Hepatocyte (in vitro differentiated cells): ENCODE results near the gene NOP53. TPM values are rescaled to one million over a fixed set of nuclear protein-coding genes. Genes with fewer than 3 reads are reported as not detected.
"Not testable (repeated sequence)": the region's sequence is repeated elsewhere in the genome, so short reads cannot be mapped to it uniquely, and the experiment has no call there.

Source experiments
- DNase-seq: peaks from one replicate; pipeline ENCODE4 v3.0.0-alpha.2; 2016; ENCODE audit warnings: low spot score
- H2AFZ ChIP-seq: fragments of 200-600 bp; sonication (generic); 2 replicates; pipeline ENCODE4 v1.6.0; 2016; ENCODE audit warnings: antibody characterized with exemption, mild to moderate bottlenecking
- H3K27ac ChIP-seq: fragments of 200-600 bp; sonication (generic); 2 replicates; pipeline ENCODE4 v1.5.1; 2016; ENCODE audit warnings: mild to moderate bottlenecking
- H3K27me3 ChIP-seq: fragments of 200-600 bp; sonication (generic); 2 replicates; pipeline ENCODE4 v1.6.1; 2016
- H3K36me3 ChIP-seq: fragments of 200-600 bp; sonication (generic); replicated peaks from 2 replicates; pipeline ENCODE4 v1.5.1; 2016; ENCODE audit warnings: low read depth; ENCODE audit not compliant: insufficient read depth
- H3K4me1 ChIP-seq: fragments of 200-600 bp; sonication (generic); 2 replicates; pipeline ENCODE4 v1.5.1; 2016; ENCODE audit warnings: mild to moderate bottlenecking, moderate library complexity; ENCODE audit not compliant: insufficient read depth
- H3K4me2 ChIP-seq: fragments of 200-600 bp; sonication (generic); 2 replicates; pipeline ENCODE4 v1.6.0; 2016
- H3K4me3 ChIP-seq: fragments of 200-600 bp; sonication (generic); 2 replicates; pipeline ENCODE4 v1.5.1; 2016; ENCODE audit warnings: mild to moderate bottlenecking
- H3K79me2 ChIP-seq: fragments of 200-600 bp; sonication (generic); 2 replicates; pipeline ENCODE4 v1.6.0; 2017; ENCODE audit warnings: mild to moderate bottlenecking
- H3K9me2 ChIP-seq: fragments of 200-600 bp; sonication (generic); replicated peaks from 2 replicates; pipeline ENCODE4 v1.6.0; 2017; ENCODE audit warnings: mild to moderate bottlenecking; ENCODE audit not compliant: insufficient read depth
- H3K9me3 ChIP-seq: fragments of 200-600 bp; sonication (generic); 2 replicates; pipeline ENCODE4 v1.5.1; 2016; ENCODE audit warnings: low read depth, mild to moderate bottlenecking
- H4K20me1 ChIP-seq: fragments of 200-600 bp; sonication (generic); 2 replicates; pipeline ENCODE4 v1.6.0; 2016; ENCODE audit warnings: mild to moderate bottlenecking; ENCODE audit not compliant: insufficient read depth, poor library complexity, severe bottlenecking
- CTCF ChIP-seq: fragments of 200-600 bp; sonication (generic); IDR thresholded peaks from 2 replicates; pipeline ENCODE4 v1.5.1; 2016; ENCODE audit warnings: antibody characterized with exemption, mild to moderate bottlenecking; ENCODE audit not compliant: poor library complexity
- EZH2 ChIP-seq: fragments of 200-600 bp; sonication (generic); IDR thresholded peaks from 2 replicates; pipeline ENCODE4 v1.6.1; 2016; ENCODE audit warnings: antibody characterized with exemption, mild to moderate bottlenecking, borderline replicate concordance
- EZH2phosphoT487 ChIP-seq: fragments of 200-600 bp; sonication (generic); IDR thresholded peaks from one replicate; pipeline ENCODE4 v1.6.1; 2018; ENCODE audit warnings: antibody characterized with exemption, mild to moderate bottlenecking, low read depth, moderate library complexity; ENCODE audit not compliant: unreplicated experiment, severe bottlenecking
- WGBS: methylation state at CpG from one replicate; pipeline ENCODE4 v1.1.6; 2016; ENCODE audit warnings: low lambda C conversion rate; ENCODE audit errors: missing lambda C conversion rate; 5-methylcytosine and 5-hydroxymethylcytosine counted together
- polyA plus RNA-seq: library from polyadenylated mRNA; unstranded; fragments of >200 nt; fragmentation: Nextera tagmentation; extraction: Ambion mirVana; gene quantifications from 2 replicates; pipeline ENCODE4 v1.2.1, GENCODE V29; 2016
- total RNA-seq: library from RNA; depleted of rRNA; stranded (reverse); fragments of >200 nt; gene quantifications from 2 replicates; pipeline ENCODE4 v1.2.3, GENCODE V29; 2014

Gene NOP53
- total and polyA plus RNA-seq, 2 experiments from 2014 or later: 93.3 to 96.7 TPM

- peak overlapping the region; percentile 84 for H3K27ac ChIP-seq
These were observed 21.8 kb upstream of the NOP53 start for GRCh38 chr19:47723581-47723940.

DNA sequence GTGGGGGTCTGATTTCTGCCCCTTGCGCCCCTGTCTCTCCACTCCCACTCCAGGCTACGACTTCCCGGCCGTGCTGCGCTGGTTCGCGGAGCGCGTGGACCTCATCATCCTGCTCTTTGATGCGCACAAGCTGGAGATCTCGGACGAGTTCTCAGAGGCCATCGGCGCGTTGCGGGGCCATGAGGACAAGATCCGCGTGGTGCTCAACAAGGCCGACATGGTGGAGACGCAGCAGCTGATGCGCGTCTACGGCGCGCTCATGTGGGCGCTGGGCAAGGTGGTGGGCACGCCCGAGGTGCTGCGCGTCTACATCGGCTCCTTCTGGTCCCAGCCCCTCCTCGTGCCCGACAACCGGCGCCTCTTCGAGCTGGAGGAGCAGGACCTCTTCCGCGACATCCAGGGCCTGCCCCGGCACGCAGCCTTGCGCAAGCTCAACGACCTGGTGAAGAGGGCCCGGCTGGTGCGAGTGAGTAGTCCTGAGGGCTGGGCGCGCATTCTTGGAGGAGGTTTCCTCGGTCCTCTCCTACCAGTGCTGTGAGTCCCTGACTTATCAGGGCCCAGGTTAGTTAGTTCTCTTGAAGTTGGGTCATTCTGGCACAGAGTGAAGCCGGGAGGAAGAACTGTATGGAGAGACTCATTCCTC, 19.5 kb upstream of the NOP53 start:
- TF ChIP-seq EZH2phosphoT487: no peak
- no peak for TF ChIP-seq EZH2
- no peak for TF ChIP-seq CTCF
- WGBS: 96% methylated on average over 43 of the region's 48 CpGs
- H4K20me1 ChIP-seq: no peaks in the 10 kb centered on the region
- H3K4me3 ChIP-seq: no peak overlapping the region
- no peak overlapping the region for H2AFZ ChIP-seq
- H3K4me2 ChIP-seq: no peak overlapping the region
- H3K79me2 ChIP-seq: peaks cover 8% of the 10 kb centered on the region
- no peak for DNase-seq
- no peaks in the 10 kb centered on the region for H3K9me3 ChIP-seq
- H3K27ac ChIP-seq: no peak overlapping the region
- peaks cover 28% of the 10 kb centered on the region for H3K4me1 ChIP-seq
- H3K27me3 ChIP-seq: no peaks in the 10 kb centered on the region
- no peaks in the 10 kb centered on the region for H3K36me3 ChIP-seq
- H3K9me2 ChIP-seq: no peaks in the 10 kb centered on the region

More at GRCh38 chr19:47723581-47723940, 21.8 kb upstream of the NOP53 start:
- H3K4me3 ChIP-seq: no peak overlapping the region
- H3K4me2 ChIP-seq: peak overlapping the region; percentile 74
- H3K79me2 ChIP-seq: peaks cover 5% of the 10 kb centered on the region
- H3K27me3 ChIP-seq: no peaks in the 10 kb centered on the region
- TF ChIP-seq EZH2phosphoT487 (no peak), EZH2 (no peak), CTCF (no peak)
- peak; percentile 79 for DNase-seq
- no peaks in the 10 kb centered on the region for H3K9me2 ChIP-seq
- H3K4me1 ChIP-seq: peaks cover 26% of the 10 kb centered on the region
- no peaks in the 10 kb centered on the region for H4K20me1 ChIP-seq
- H3K36me3 ChIP-seq: no peaks in the 10 kb centered on the region
- WGBS: 28% methylated on average over 7 of the region's 7 CpGs
- no peak overlapping the region for H2AFZ ChIP-seq
- no peaks in the 10 kb centered on the region for H3K9me3 ChIP-seq

- 82% methylated on average over 4 of the region's 4 CpGs for WGBS
- Histone ChIP-seq H3K36me3 (no peaks in the 10 kb centered on the region), H4K20me1 (no peaks in the 10 kb centered on the region), H3K79me2 (peaks cover 8% of the 10 kb centered on the region), H3K4me3 (no peak overlapping the region), H3K4me2 (no peak overlapping the region), H3K9me2 (no peaks in the 10 kb centered on the region), H2AFZ (no peak overlapping the region), H3K9me3 (no peaks in the 10 kb centered on the region), H3K4me1 (peaks cover 28% of the 10 kb centered on the region), H3K27ac (no peak overlapping the region), H3K27me3 (no peaks in the 10 kb centered on the region)
- DNase-seq: no peak
- TF ChIP-seq EZH2 (no peak), CTCF (no peak), EZH2phosphoT487 (no peak)
These were observed 18.9 kb upstream of the NOP53 start for GRCh38 chr19:47726467-47726866.

GRCh38 chr19:47728295-47728694, 17.1 kb upstream of the NOP53 start:
- H3K4me3 ChIP-seq, H4K20me1 ChIP-seq, H3K27me3 ChIP-seq, H2AFZ ChIP-seq, DNase-seq, H3K36me3 ChIP-seq, H3K9me3 ChIP-seq, H3K9me2 ChIP-seq, H3K4me2 ChIP-seq, H3K79me2 ChIP-seq: not testable (repeated sequence)
- Histone ChIP-seq H3K4me1 (peaks cover 24% of the 10 kb centered on the region), H3K27ac (peak overlapping the region; percentile 88)
- 100% methylated on average over 4 of the region's 4 CpGs for WGBS
